Fibroblast of skin of abdomen (primary cell): ENCODE results near the gene EIF3C.
"Not testable (repeated sequence)": the region's sequence is repeated elsewhere in the genome, so short reads cannot be mapped to it uniquely, and the experiment has no call there.

Experiments
- DNase-seq: peaks from one replicate; pipeline ENCODE4 v3.0.0-alpha.2; 2013

Gene EIF3C

GRCh38 chr16:28749997-28750465 lies 38.8 kb downstream of the EIF3C start:
- DNase-seq: not testable (repeated sequence)

- DNase-seq: not testable (repeated sequence)
Measured at GRCh38 chr16:28750469-28751067, 39.3 kb downstream of the EIF3C start.

- DNase-seq: not testable (repeated sequence)
Measured at GRCh38 chr16:28751487-28751886, 40.2 kb downstream of the EIF3C start, which contains the start of gene NPIPB9. Gene NPIPB9 (plus strand): TSS chr16:28751787.

- not testable (repeated sequence) for DNase-seq
Measured at GRCh38 chr16:28781697-28782096, 70.4 kb downstream of the EIF3C start.

GRCh38 chr16:28782357-28782756 lies 71.1 kb downstream of the EIF3C start:
- DNase-seq: not testable (repeated sequence)
